CD4-positive, alpha-beta T cell (primary cell): ENCODE measurements around the gene ZIC5. TPM values are rescaled to one million over a fixed set of nuclear protein-coding genes. Genes with fewer than 3 reads are reported as not detected.

Experiments
- ATAC-seq: fragments of 200-7000 bp; cut with Tn5 transposase; one replicate; pipeline ENCODE4 v1.10.0; 2022; ENCODE audit warnings: mild to moderate bottlenecking; ENCODE audit not compliant: poor library complexity
- CTCF ChIA-PET: fragments of 350-600 bp; sonication (Branson Sonifier 250); formaldehyde crosslinking; loops from one replicate; lab custom pipeline; 2021; ENCODE audit warnings: antibody characterized with exemption, inconsistent platforms; lab: Charles Lee
- POLR2A ChIA-PET: fragments of 350-600 bp; sonication (Branson Sonifier 250); formaldehyde crosslinking; loops from one replicate; lab custom pipeline; 2021; ENCODE audit warnings: antibody characterized with exemption, inconsistent platforms; lab: Charles Lee
- DNase-seq, 14 experiments: peaks; one replicate each; pipeline ENCODE4 v3.0.0-alpha.2; 2013 to 2020; ENCODE audit warnings: mixed read lengths in 2 of 14
- H3K27ac ChIP-seq, 2 donors: one replicate each; pipeline versions ENCODE4 v1.5.1 to v1.7.0; 2013; ENCODE audit warnings: low read length in 2 of 2, low read depth in 1 of 2, mild to moderate bottlenecking in 1 of 2
- H3K27me3 ChIP-seq, 2 experiments: 1 replicate in 1 of 2; 2 replicates in 1 of 2; pipeline versions ENCODE4 v1.6.1 to v1.7.0; 2013; ENCODE audit warnings: low read length in 2 of 2, control low read depth in 1 of 2, mild to moderate bottlenecking in 1 of 2, moderate library complexity in 1 of 2; ENCODE audit not compliant: insufficient read depth in 2 of 2, control insufficient read depth in 1 of 2
- H3K36me3 ChIP-seq: one replicate; pipeline ENCODE4 v1.6.1; 2013; ENCODE audit warnings: low read length, control low read depth; ENCODE audit not compliant: insufficient read depth
- H3K4me1 ChIP-seq: one replicate; pipeline ENCODE4 v1.6.1; 2013; ENCODE audit warnings: low read length, control low read depth; ENCODE audit not compliant: insufficient read depth
- H3K4me3 ChIP-seq: one replicate; pipeline ENCODE4 v1.5.1; 2013; ENCODE audit warnings: mild to moderate bottlenecking, low read length, moderate library complexity
- H3K9me3 ChIP-seq, 2 experiments: 1 replicate in 1 of 2; 2 replicates in 1 of 2; pipeline versions ENCODE4 v1.6.1 to v1.7.0; 2013; ENCODE audit warnings: low read length in 2 of 2, mild to moderate bottlenecking in 2 of 2, control low read depth in 1 of 2, moderate library complexity in 1 of 2; ENCODE audit not compliant: control insufficient read depth in 1 of 2, insufficient read depth in 1 of 2
- H3K27ac Mint-ChIP-seq: one replicate; pipeline ENCODE4 v1.8.0; 2020; ENCODE audit warnings: mixed read lengths
- H3K27me3 Mint-ChIP-seq: one replicate; pipeline ENCODE4 v1.8.0; 2021; ENCODE audit warnings: mixed read lengths
- H3K36me3 Mint-ChIP-seq: one replicate; pipeline ENCODE4 v1.8.0; 2021; ENCODE audit warnings: low read depth, mixed read lengths
- H3K4me1 Mint-ChIP-seq: one replicate; pipeline ENCODE4 v1.8.0; 2021; ENCODE audit warnings: low read depth, mixed read lengths
- H3K4me3 Mint-ChIP-seq: one replicate; pipeline ENCODE4 v1.8.0; 2020; ENCODE audit warnings: mild to moderate bottlenecking, mixed read lengths
- H3K9me3 Mint-ChIP-seq: one replicate; pipeline ENCODE4 v1.8.0; 2020; ENCODE audit warnings: mixed read lengths
- CTCF ChIP-seq: fragments of 200-600 bp; IDR thresholded peaks from one replicate; pipeline ENCODE4 v1.8.0; 2022; ENCODE audit warnings: antibody characterized with exemption, mild to moderate bottlenecking
- intact Hi-C, 2 experiments: fragments of 100-400 bp; cut with DNase I in 1 of 2; cut with micrococcal nuclease in 1 of 2; formaldehyde crosslinking; loops; one replicate each; pipeline versions ENCODE4 v1.15.1 to v1.9.0; 2023 to 2025; cut with DNase I, micrococcal nuclease
- total RNA-seq, 174 experiments: library from RNA in 2 of 174; stranded (reverse) in 2 of 174; gene quantifications; one replicate each; pipeline ENCODE4 v1.2.3 and lab custom pipeline; 2021 to 2026

Gene ZIC5
- total RNA-seq, 2 experiments from 2014 or later: not detected

DNA sequence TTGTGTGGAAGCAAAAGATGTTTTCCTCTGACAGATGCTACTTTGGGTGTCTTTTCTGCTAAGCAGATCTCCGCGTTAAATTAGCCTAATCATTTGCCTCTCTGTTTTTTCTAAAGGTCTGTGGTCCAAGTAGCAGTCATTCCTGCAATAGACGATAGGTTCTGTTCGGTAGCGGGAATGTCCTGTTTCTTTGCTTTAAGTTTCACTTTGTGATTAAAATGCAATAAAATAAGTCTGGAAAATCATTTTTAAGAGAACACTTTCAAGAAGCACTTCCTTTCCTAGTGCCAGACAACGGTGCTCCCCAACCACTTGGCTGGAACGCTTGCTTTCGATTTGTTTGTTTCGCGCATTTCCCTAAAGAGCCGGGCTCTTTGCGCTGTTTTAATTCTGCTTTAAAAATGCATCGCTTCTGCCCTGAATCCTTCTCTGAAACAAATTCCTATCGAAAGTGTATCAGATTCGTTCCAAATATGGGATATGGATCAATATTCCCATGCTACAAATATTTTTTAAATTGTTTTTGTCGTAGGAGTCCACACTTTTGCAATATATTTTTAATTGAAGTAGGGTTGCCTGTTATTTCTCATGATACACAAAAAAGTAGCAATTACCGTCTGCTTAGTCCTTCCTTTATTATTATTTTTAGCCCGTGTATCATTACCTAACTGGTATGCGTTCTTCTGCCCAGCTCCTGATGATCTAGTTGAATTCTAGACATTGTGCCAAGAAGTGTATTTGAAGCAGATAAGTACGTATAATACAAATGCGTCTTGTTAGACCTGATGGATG, 24.2 kb upstream of the ZIC5 start:
- Histone ChIP-seq H3K9me3 (peaks cover 27 to 34% of the 10 kb centered on the region in 2 experiments), H3K4me1 (peaks cover 27% of the 10 kb centered on the region), H3K36me3 (no peaks in the 10 kb centered on the region), H3K27me3 (peaks cover 77 to 93% of the 10 kb centered on the region in 2 experiments), H3K4me3 (no peak overlapping the region), H3K27ac (no peak overlapping the region)
- Mint-ChIP-seq H3K4me1 (peaks cover 11% of the 10 kb centered on the region), H3K9me3 (peaks cover 9% of the 10 kb centered on the region), H3K4me3 (no peak overlapping the region), H3K27ac (no peak overlapping the region), H3K27me3 (peaks cover 90% of the 10 kb centered on the region), H3K36me3 (no peaks in the 10 kb centered on the region)
- no peak for TF ChIP-seq CTCF
- POLR2A ChIA-PET: interaction anchor here (0.9 to 1.2 kb wide), 2 partner anchors 13 to 15 kb away, joined by 3 to 4 read pairs; partner anchors contain the start of gene ZIC2
- no peak for ATAC-seq
- DNase-seq: peak in 1 of 14 experiments; percentile 33
- intact Hi-C loops: loop anchor here (2.0 to 10.0 kb wide), 3 partner anchors 21 to 501 kb away; no protein-coding TSS in a partner anchor
- CTCF ChIA-PET: interaction anchor here (0.9 kb wide), 1 partner anchor 10 kb away, joined by 3 read pairs; no protein-coding TSS in a partner anchor

GRCh38 chr13:99995104-99995588, 23.6 kb upstream of the ZIC5 start:
- peaks cover 9% of the 10 kb centered on the region for H3K9me3 Mint-ChIP-seq
- Histone ChIP-seq H3K36me3 (no peaks in the 10 kb centered on the region), H3K4me3 (no peak overlapping the region), H3K27ac (no peak overlapping the region), H3K4me1 (peaks cover 34% of the 10 kb centered on the region), H3K27me3 (peaks cover 80 to 98% of the 10 kb centered on the region in 2 experiments), H3K9me3 (peaks cover 27 to 40% of the 10 kb centered on the region in 2 experiments)
- no peak for TF ChIP-seq CTCF
- CTCF ChIA-PET: no interaction called here
- H3K4me1 Mint-ChIP-seq: peaks cover 17% of the 10 kb centered on the region
- no peak overlapping the region for H3K4me3 Mint-ChIP-seq
- POLR2A ChIA-PET: interaction anchor here (0.9 to 1.3 kb wide), 2 partner anchors 14 to 25 kb away, joined by 4 read pairs; partner anchors contain the start of gene ZIC2
- H3K27me3 Mint-ChIP-seq: peaks cover 90% of the 10 kb centered on the region
- DNase-seq (peak in 1 of 14 experiments; percentile 3), ATAC-seq (no peak)
- no peaks in the 10 kb centered on the region for H3K36me3 Mint-ChIP-seq
- intact Hi-C loops: loop anchor here (5.0 to 10.0 kb wide), 2 partner anchors 38 to 500 kb away; no protein-coding TSS in a partner anchor
- peak overlapping the region; percentile 20 for H3K27ac Mint-ChIP-seq

DNA sequence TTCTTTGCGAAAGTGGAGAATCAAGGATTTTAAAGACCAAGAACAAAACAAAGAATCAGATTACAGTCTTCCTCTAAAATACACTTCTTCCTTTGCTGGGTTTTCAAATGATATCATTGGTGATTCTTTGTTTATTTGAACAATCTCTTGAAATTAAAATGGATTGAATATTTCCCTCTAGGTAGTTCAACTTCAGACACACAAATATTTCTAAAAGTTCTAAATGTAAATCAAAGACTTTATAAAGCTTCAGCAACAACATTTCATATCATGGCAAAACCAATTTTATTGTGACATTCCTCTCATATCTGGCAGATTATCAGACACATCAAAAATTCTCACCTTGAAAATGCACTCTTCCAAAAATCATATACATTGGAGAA, 23.1 kb upstream of the ZIC5 start:
- Mint-ChIP-seq H3K27me3 (peaks cover 92% of the 10 kb centered on the region), H3K4me1 (peaks cover 23% of the 10 kb centered on the region), H3K36me3 (no peaks in the 10 kb centered on the region), H3K27ac (peak overlapping the region; percentile 20), H3K4me3 (no peak overlapping the region), H3K9me3 (peaks cover 9% of the 10 kb centered on the region)
- ATAC-seq (no peak), DNase-seq (no peak)
- peaks cover 27 to 45% of the 10 kb centered on the region in 2 experiments for H3K9me3 ChIP-seq
- POLR2A ChIA-PET: interaction anchor here (0.9 to 1.5 kb wide), 3 partner anchors 13 to 28 kb away, joined by 3 to 4 read pairs (median 4); partner anchors contain the start of gene ZIC2
- no peak for TF ChIP-seq CTCF
- H3K27me3 ChIP-seq: peaks cover 81 to 99% of the 10 kb centered on the region in 2 experiments
- H3K36me3 ChIP-seq: no peaks in the 10 kb centered on the region
- CTCF ChIA-PET: no interaction called here
- no peak overlapping the region for H3K4me3 ChIP-seq
- H3K4me1 ChIP-seq: peaks cover 39% of the 10 kb centered on the region
- intact Hi-C loops: loop anchor here (5.0 to 10.0 kb wide), 2 partner anchors 37 to 500 kb away; no protein-coding TSS in a partner anchor
- no peak overlapping the region for H3K27ac ChIP-seq
